B cell (primary cell): ENCODE results near the gene SRPK1.

ENCODE experiments used
- CTCF ChIP-seq: fragments of 200-600 bp; IDR thresholded peaks from one replicate; pipeline ENCODE4 v1.8.0; 2022; ENCODE audit warnings: antibody characterized with exemption, mild to moderate bottlenecking
- EZH2 ChIP-seq: IDR thresholded peaks from 2 replicates; pipeline ENCODE4 v1.6.1; 2012; ENCODE audit warnings: borderline replicate concordance, low read depth, mild to moderate bottlenecking, moderate library complexity, low read length; ENCODE audit not compliant: insufficient read depth, poor library complexity, severe bottlenecking

- TF ChIP-seq EZH2, result no peak
- TF ChIP-seq CTCF, result no peak
Measured at GRCh38 chr6:35824552-35825192, 96.2 kb downstream of the SRPK1 start.
